Loucy (cell line): ENCODE measurements around the gene NIPBL.
A peak's percentile ranks its signal among the peaks of the same experiment; 100 is the strongest.

Experiments
- H2AFZ ChIP-seq: fragments of 200-600 bp; sonication (generic); 2 replicates; pipeline ENCODE4 v1.6.0; 2016; ENCODE audit warnings: antibody characterized with exemption, mild to moderate bottlenecking, low read length, moderate library complexity
- H3F3A ChIP-seq: fragments of 200-600 bp; 2 replicates; pipeline ENCODE4 v1.6.0; 2016; ENCODE audit warnings: antibody characterized with exemption, low read depth, mild to moderate bottlenecking
- H3K27me3 ChIP-seq: fragments of 200-600 bp; sonication (generic); 2 replicates; pipeline ENCODE4 v1.6.1; 2014; ENCODE audit warnings: low read length, mild to moderate bottlenecking; ENCODE audit not compliant: insufficient read depth, poor library complexity, severe bottlenecking
- H3K36me3 ChIP-seq: fragments of 200-600 bp; sonication (generic); 2 replicates; pipeline ENCODE4 v1.6.1; 2016; ENCODE audit warnings: low read length; ENCODE audit not compliant: insufficient read depth
- H3K4me1 ChIP-seq: fragments of 200-600 bp; sonication (generic); 2 replicates; pipeline ENCODE4 v1.5.1; 2014; ENCODE audit warnings: low read length, mild to moderate bottlenecking; ENCODE audit not compliant: insufficient read depth, poor library complexity, severe bottlenecking
- H3K4me2 ChIP-seq: fragments of 200-600 bp; sonication (generic); 2 replicates; pipeline ENCODE4 v1.6.0; 2014; ENCODE audit warnings: antibody characterized with exemption, low read length, low read depth, mild to moderate bottlenecking; ENCODE audit not compliant: poor library complexity, severe bottlenecking
- H3K4me3 ChIP-seq: fragments of 200-600 bp; sonication (generic); 2 replicates; pipeline ENCODE4 v1.5.1; 2014; ENCODE audit warnings: low read length, mild to moderate bottlenecking, mixed read lengths; ENCODE audit not compliant: poor library complexity, severe bottlenecking
- H3K79me2 ChIP-seq: fragments of 200-600 bp; sonication (generic); 2 replicates; pipeline ENCODE4 v1.6.1; 2014; ENCODE audit warnings: low read length; ENCODE audit not compliant: insufficient read depth
- H3K9ac ChIP-seq: fragments of 200-600 bp; sonication (generic); 2 replicates; pipeline ENCODE4 v1.6.0; 2014; ENCODE audit warnings: mild to moderate bottlenecking, low read depth, low read length, moderate library complexity; ENCODE audit not compliant: poor library complexity, severe bottlenecking
- H3K9me2 ChIP-seq: fragments of 200-600 bp; sonication (generic); replicated peaks from 2 replicates; pipeline ENCODE4 v1.6.1; 2016; ENCODE audit warnings: low read depth, low read length, mixed read lengths
- H3K9me3 ChIP-seq: fragments of 200-600 bp; sonication (generic); 2 replicates; pipeline ENCODE4 v1.6.1; 2014; ENCODE audit warnings: mild to moderate bottlenecking, antibody characterized with exemption, low read length, low read depth; ENCODE audit not compliant: insufficient read depth
- H4K20me1 ChIP-seq: fragments of 200-600 bp; sonication (generic); 2 replicates; pipeline ENCODE4 v1.6.0; 2014; ENCODE audit warnings: antibody characterized with exemption, low read length, mild to moderate bottlenecking; ENCODE audit not compliant: insufficient read depth, poor library complexity, severe bottlenecking
- EZH2phosphoT487 ChIP-seq: fragments of 200-600 bp; IDR thresholded peaks from 2 replicates; pipeline ENCODE4 v1.6.1; 2018; ENCODE audit warnings: antibody characterized with exemption, mild to moderate bottlenecking, moderate library complexity, borderline replicate concordance
- TF ChIP-seq, protein P1 (sequence below): fragments of 200-600 bp; sonication (generic); conservative IDR thresholded peaks from 2 replicates; pipeline ENCODE4 v1.5.1; 2014; ENCODE audit warnings: mild to moderate bottlenecking, antibody characterized with exemption, low read length

Gene NIPBL

DNA sequence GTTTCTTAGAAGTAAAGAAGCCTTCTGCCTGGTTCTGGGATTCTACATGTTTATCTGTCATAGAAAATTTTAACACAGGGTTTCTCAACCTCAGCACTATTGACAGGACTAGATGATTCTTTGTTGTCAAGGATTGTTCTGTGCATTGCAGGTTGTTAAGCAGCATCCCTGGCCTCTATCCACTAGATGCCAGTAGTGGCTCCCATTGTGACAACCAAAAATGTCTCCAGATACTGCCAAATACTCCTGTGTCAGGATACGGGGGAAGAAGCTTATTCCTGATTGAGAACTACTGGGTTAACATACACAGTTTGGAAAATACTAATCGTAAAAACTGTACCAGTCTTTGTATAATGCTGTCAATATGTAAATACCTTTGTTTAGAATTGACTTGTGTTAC, 167.1 kb downstream of the NIPBL start:
- no peaks in the 10 kb centered on the region for H3F3A ChIP-seq
- TF ChIP-seq, protein P1, sequence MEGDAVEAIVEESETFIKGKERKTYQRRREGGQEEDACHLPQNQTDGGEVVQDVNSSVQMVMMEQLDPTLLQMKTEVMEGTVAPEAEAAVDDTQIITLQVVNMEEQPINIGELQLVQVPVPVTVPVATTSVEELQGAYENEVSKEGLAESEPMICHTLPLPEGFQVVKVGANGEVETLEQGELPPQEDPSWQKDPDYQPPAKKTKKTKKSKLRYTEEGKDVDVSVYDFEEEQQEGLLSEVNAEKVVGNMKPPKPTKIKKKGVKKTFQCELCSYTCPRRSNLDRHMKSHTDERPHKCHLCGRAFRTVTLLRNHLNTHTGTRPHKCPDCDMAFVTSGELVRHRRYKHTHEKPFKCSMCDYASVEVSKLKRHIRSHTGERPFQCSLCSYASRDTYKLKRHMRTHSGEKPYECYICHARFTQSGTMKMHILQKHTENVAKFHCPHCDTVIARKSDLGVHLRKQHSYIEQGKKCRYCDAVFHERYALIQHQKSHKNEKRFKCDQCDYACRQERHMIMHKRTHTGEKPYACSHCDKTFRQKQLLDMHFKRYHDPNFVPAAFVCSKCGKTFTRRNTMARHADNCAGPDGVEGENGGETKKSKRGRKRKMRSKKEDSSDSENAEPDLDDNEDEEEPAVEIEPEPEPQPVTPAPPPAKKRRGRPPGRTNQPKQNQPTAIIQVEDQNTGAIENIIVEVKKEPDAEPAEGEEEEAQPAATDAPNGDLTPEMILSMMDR: peak; percentile 45
- no peak for TF ChIP-seq EZH2phosphoT487
- H3K4me3 ChIP-seq: no peak overlapping the region
- no peak overlapping the region for H2AFZ ChIP-seq
- H3K9me3 ChIP-seq: no peaks in the 10 kb centered on the region
- no peaks in the 10 kb centered on the region for H4K20me1 ChIP-seq
- H3K27me3 ChIP-seq: no peaks in the 10 kb centered on the region
- H3K79me2 ChIP-seq: no peaks in the 10 kb centered on the region
- H3K4me2 ChIP-seq: no peak overlapping the region
- H3K9me2 ChIP-seq: no peaks in the 10 kb centered on the region
- H3K4me1 ChIP-seq: peaks cover 3% of the 10 kb centered on the region
- H3K9ac ChIP-seq: no peak overlapping the region
- H3K36me3 ChIP-seq: peaks cover 58% of the 10 kb centered on the region

- H3K4me3 ChIP-seq: no peak overlapping the region
- no peak overlapping the region for H3K9ac ChIP-seq
- no peak overlapping the region for H2AFZ ChIP-seq
- H3K4me1 ChIP-seq: peaks cover 3% of the 10 kb centered on the region
- peaks cover 61% of the 10 kb centered on the region for H3K36me3 ChIP-seq
- TF ChIP-seq, protein P1: no peak
- no peak for TF ChIP-seq EZH2phosphoT487
- H3K27me3 ChIP-seq: no peaks in the 10 kb centered on the region
- no peak overlapping the region for H3K4me2 ChIP-seq
- no peaks in the 10 kb centered on the region for H3K9me2 ChIP-seq
- no peaks in the 10 kb centered on the region for H4K20me1 ChIP-seq
- H3F3A ChIP-seq: no peaks in the 10 kb centered on the region
- H3K79me2 ChIP-seq: no peaks in the 10 kb centered on the region
- H3K9me3 ChIP-seq: no peaks in the 10 kb centered on the region
Measured at GRCh38 chr5:37044120-37044519, 167.6 kb downstream of the NIPBL start.

DNA sequence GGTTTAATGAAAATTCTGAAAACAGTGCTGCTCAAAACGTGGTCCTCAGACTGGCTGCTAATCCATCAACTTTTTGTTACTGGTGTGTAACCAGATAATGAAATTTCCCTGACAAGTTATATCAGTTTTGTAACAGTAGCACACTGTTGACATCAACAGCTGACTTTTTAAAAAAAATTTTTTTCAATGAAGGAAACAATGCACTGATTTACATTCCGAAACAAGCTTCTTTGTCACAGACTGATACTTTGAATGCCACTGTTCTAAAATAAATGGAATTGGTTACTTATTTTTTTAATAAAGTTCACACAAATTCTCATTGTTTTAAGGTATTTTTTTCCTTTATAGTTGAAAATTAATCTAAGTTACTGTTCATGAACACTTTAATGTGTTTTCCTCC, 169.1 kb downstream of the NIPBL start:
- TF ChIP-seq, protein P1: no peak
- no peak for TF ChIP-seq EZH2phosphoT487
- H3K9me3 ChIP-seq: no peaks in the 10 kb centered on the region
- no peaks in the 10 kb centered on the region for H4K20me1 ChIP-seq
- no peak overlapping the region for H3K4me3 ChIP-seq
- H3F3A ChIP-seq: no peaks in the 10 kb centered on the region
- no peaks in the 10 kb centered on the region for H3K27me3 ChIP-seq
- no peak overlapping the region for H3K4me2 ChIP-seq
- no peaks in the 10 kb centered on the region for H3K9me2 ChIP-seq
- H3K79me2 ChIP-seq: no peaks in the 10 kb centered on the region
- no peaks in the 10 kb centered on the region for H3K4me1 ChIP-seq
- H3K36me3 ChIP-seq: peaks cover 67% of the 10 kb centered on the region
- no peak overlapping the region for H2AFZ ChIP-seq
- no peak overlapping the region for H3K9ac ChIP-seq
